GM18499 (cell line): ENCODE data around the gene SYT6.

ENCODE experiments used
- ATAC-seq: cut with Tn5 transposase; IDR thresholded peaks from one replicate; pipeline ENCODE4 v1.9.1; 2021; ENCODE audit warnings: moderate number of reproducible peaks; ENCODE audit not compliant: insufficient read depth, unreplicated experiment

Gene SYT6

DNA sequence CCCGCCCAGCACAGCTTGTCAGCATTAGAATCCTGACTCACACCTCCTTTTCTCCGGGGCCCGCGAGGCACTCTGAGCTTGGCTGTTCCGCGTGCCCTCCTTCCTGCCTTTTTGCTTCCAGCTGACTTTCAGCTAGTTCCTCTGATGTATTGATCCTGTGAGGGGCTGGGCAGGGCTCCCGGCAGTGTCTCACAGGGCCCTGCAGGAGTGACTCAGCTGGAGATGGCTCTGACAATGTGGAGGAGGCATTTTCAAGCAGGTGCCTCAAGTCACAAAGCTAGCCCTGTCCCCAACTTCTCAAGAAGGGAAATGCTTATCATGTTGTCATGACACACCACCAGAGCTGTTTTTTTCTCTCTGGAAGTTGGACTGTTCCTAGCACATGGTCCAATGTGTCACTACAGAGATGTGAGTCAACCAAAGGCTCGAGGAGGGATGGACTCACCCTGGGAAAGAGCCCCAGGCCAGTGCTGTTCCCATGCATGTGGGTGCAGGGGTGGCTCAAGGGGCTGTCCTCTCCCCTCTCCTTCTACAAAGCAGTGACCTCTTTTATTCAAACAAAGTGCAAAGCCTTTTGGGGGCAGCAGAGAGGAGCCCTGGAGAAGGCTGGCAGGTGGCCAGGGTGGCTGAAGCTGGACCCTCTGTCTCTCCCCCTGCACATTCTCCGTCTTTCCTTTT lies 30.6 kb downstream of the SYT6 start:
- ATAC-seq, result no peak

- no peak for ATAC-seq
Observed at GRCh38 chr1:114118351-114118990, 35.2 kb downstream of the SYT6 start.

DNA sequence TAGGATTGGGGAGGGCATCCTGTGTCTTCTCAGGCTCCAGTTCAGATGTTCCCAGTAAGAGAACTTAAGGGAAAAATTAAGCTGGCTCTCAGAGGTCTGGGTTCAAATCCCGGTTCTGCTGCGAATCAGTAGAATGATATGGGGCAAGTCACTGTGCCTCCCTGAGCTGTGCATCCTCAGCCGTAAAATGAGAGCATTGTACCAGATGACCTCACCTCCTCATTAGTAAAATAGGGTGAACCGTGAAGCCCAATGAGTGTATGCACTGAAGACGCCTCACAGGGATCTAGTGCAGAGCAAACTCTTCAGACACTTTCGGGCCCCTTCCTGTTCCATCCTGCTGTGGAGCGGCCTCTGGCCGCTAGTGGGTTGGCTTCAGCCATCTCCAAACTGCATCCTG lies 36.0 kb downstream of the SYT6 start:
- no peak for ATAC-seq

- no peak for ATAC-seq
Observed at GRCh38 chr1:114116086-114116485, 37.6 kb downstream of the SYT6 start.

- ATAC-seq, result no peak
Observed at GRCh38 chr1:114114185-114115094, 39.2 kb downstream of the SYT6 start.

DNA sequence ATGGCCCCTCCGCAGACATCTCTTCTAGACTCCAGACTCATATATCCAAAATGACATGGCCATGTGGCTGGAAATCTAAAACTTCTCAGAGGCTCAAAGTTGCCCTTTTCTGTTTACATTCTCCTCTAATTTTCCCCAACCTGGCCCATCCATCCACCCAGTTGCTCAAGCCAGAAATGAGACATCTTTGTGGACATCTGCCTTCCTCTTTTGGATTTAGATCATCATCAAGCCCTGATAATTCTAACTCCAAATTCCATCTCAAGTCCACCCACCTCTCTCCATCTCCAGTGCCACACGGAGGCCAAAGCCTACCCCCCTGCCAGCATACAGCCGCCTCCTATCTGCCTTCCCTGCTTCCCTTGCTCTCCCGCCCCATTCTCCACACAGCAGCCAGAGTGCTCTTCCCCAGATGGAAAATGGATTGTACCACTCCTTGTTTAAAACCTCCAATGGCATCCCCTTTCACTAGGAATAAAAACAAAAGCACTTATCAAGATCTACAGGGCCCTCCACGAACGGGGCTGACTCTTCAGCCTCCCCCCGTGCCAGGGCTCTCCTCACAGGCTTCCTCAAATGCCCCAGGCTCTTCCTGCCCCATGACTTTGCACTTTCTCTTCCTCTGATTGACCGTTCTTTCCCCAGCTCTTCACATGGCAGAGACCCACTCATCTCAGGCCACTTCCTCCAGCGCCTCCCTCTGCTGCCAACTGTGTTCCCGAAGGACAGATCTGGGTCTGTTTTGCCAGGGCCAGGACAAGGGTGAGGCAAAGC lies 40.1 kb downstream of the SYT6 start:
- ATAC-seq, result no peak

DNA sequence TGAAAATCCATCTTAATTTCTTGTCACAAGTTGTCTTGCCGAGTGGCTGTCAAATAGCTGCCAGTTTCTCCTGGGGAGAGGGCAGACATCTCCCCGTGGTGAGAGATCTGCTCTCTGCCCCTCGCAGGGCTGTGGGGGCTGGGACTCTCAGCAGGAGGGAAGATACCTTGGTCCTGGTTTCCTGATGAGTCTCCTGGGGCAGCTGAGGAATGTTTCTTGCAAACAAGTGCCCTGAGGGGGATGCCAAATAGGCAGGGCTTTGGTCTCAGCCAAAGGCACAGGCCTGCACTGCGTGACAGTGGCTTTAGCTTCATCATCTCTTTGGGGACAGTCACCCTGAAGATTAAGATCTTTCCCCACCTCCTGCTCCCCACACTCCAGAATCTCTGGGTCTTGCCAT lies 40.9 kb downstream of the SYT6 start:
- ATAC-seq, result no peak

DNA sequence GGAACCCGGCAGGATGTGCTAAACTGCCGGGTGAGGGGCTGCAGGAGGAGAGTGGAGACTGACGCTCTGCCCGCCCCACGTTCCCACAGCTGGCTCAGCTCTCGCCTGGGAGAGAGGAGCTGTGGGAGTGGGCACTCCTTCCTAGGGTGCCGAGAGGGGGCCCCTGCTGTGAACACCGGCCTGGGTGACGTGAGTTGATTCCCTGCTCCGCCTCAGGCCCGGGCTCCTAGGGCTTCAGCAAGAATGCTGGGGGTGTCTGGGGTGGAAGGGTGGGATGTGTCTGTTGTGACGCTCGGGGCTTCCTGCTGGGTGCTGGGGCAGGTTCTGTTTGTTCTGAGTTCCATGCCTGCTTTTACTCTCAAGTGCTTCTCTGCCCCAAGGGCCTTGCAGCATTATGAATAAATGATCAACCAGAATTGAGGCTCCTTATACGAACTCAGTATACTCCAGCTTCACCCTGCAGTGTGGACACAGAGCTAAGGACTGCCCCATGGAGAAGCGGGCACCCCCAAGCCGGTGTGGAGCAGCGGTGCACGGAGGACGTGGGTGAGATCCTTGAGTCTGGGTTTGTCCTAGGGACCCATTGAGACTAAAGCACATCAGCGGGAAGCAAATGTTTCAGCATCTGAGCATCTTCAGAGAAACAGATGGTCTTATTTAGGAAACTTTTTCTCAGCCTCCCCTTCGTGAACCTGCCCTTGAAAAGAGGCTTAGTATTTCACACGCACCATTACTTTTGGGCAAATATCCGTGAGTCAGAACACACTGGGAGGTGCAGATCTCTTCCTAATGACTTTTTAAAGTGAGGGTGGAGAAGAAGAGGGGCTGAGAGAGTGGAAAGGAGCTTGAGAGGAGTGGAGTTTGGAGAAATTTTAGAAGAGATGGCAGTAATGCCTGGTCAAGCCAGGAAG lies 41.7 kb downstream of the SYT6 start:
- ATAC-seq, result no peak

DNA sequence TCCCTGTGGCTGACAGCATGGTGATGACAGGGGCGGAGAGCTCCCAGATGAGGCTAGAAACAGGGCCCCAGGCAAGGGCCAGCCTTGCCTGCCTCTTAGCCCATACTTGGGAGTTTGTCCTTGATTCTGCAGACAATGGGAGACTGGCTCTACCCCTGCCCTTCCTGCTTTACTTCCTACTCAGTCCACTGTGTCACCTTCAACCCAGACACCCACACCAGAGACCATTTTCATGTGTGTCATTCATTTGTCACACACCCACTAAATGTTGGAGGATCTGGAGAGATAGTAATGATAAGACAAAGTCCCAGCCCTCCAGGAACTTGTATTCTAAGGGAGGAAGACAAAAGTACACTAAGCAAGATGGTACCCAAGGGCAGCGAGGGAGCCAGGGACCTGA lies 43.7 kb downstream of the SYT6 start:
- no peak for ATAC-seq

- peak; percentile 78 for ATAC-seq
Observed at GRCh38 chr1:114108751-114109255, 44.9 kb downstream of the SYT6 start.

- no peak for ATAC-seq
Observed at GRCh38 chr1:114107474-114108435, 45.9 kb downstream of the SYT6 start.

DNA sequence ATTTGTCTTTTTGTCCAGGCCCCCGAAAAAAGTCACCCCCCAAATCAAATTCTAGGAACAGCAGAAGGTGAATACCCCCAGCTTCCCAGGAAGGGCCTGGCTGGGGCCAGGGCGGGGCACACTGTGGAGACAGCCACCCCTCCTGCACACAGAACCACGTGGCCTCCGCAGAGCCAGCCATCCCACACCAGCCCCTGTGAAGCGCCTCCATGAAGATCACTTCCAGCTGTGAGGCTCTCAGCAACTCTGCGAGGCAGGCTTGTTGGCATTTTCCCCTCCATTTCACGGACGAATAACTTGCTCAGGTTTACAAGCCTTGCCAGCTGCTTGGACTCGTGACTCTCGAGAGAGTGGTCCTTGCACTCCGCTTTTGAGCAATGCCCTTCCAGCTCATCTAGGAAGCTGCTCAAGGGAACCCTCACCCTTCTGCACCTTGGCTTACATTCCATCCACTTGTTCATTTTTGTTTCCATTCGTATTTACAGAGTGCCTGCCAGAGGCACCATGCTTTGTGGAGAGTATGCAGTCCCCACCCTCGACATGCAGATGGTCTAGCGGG lies 48.2 kb downstream of the SYT6 start:
- no peak for ATAC-seq

- ATAC-seq, result no peak
Observed at GRCh38 chr1:114104949-114105348, 48.7 kb downstream of the SYT6 start.

DNA sequence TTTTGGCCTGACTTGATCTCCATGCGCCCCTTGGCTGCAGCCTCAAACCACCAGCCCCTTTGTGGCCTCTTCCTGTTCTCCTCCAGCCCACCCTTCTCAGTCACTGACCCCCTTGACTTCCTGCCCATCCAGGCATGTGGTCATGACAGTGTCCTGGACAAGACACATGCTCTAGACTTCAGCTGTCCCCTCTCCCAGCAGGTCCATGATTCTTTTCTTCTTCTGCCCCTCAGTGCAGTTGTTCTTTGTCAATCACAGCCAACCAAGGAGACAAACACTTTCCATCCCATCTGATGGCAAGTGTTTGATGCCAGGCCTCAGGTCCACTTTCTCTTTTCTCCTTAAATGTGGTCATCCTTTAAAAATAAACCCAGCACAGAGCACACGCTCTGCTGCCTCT lies 49.7 kb downstream of the SYT6 start:
- ATAC-seq, result no peak

DNA sequence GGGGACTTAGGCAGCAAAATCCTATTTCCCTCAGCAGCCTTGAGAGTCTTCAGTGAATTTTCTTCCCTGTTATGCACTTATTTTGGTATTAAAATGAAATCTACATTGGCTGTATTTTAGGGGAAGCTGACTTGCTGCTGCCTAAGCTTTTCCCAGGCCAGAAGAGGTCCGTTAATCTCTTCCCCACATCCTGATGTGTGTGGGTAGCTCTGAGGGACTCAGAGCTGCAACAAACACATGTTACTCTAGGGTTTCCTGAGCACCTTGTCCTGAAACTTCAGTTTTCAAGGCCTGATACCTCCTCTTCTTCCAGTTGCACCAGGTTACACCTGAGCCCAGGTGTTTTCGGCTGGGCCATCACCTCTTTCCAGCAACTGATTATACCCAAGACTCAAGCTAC lies 51.5 kb downstream of the SYT6 start:
- ATAC-seq, result no peak

DNA sequence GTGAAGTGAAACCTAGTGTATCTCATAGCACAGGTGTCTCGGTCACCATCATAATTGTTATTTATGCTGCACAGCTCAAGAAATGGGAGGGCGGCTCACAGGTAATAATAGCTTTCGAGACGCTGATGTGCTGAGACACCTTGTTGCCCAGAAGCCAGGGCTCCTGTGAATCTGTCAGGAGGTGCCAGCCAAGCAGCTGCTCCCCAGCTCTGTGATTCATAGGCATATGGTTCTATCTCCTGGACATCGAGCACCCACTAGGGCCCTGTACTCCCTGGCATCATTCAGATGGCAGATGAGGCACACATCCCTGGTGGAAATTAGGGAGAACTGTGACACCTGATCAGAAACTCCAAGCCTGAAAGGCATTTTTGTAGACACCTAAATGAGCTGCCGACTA lies 53.5 kb downstream of the SYT6 start:
- ATAC-seq, result no peak

DNA sequence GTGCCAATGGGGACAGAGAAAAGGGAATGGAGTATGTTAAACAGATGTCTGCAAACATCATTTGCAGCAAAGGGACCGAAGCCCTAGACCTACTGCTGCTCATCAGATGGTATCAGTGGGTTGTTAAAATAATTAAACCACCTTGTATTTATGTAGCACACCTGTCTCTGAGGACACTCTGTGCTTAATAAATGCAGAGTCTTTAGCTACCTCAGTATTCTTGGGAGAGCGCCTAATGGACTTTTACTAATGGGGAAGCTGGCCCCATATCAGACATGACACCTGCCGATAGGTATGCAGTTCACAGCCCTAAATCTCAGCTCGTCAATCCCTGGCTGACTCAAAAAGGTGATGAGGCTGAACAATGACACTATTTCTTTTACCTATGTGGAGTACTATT lies 54.4 kb downstream of the SYT6 start:
- ATAC-seq, result no peak

DNA sequence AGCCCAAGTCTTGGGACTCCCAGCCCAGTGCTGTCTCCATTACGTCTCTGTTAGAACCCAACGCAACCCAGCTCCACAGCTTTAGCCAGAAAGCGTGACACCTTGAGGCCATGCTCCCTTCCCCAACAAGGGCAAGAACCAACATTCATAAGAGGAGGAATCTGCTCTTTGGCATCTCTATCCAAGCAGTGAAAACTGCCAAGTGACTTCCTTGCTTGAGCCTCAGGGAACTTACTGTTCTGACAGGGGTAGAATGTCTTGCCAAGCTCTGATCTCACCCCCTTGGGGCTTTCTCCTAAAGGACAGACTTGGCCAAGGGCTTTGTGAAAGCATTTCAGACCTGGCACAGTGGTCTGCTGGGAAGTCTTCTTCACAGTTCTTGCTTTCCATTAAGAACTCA lies 56.6 kb downstream of the SYT6 start:
- no peak for ATAC-seq
